ENCODE results near the gene ZNRF3.

ZNRF3 gene

DNA sequence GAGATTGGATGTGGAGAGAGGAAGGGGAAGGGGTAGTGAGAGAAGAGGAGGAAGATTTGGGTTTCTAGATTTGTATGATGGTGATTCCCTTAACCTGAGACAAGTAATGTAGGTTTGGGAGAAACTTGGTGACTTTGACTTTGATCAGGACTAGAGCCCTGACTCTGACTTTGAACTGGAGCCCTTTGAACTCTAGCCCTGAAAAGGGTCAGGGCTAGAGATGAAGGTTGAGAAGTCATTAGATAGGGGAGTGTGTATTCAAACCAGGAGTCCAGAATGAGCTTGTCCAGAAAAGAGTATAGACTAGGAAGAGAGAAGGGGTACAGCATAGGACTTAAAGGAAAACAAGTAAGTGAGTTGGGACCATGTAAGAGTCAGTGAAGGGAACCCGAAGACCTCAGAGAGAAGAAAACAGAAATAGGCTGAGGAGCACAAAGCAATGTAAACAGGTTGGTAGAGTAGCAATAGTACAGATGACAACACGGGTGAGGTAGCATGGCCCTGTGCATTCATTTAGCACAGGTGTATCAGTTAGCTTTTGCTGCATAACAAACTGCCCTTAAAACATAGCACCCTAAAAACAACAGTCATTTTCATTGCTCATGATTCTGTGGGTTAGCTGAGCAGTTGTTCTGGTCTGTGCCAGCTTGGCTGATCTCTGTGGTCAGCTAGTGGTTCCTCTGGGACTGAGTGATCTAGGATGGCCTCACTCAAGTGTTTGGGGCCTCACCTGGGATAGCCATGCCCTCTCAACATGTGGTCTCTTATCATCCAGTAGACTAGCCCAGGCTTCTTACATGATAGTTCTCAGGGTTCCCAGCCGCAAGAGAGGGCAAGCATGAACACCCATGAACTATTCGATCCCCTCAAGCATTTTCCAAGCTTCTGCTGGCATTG, 135.2 kb downstream of the ZNRF3 start:
- Histone ChIP-seq H3K27me3 (ENCODE audit: control insufficient read depth, insufficient read depth, low read length) (no peaks in the 10 kb centered on the region), H3K4me1 (ENCODE audit: control insufficient read depth, insufficient read depth, low read length) (no peaks in the 10 kb centered on the region), H3K9ac (ENCODE audit: low read length) (no peak overlapping the region), H3K27ac (ENCODE audit: low read depth, low read length) (no peak overlapping the region), H3K4me3 (ENCODE audit: low read length) (no peak overlapping the region), H3K36me3 (ENCODE audit: control insufficient read depth, insufficient read depth, low read length) (no peaks in the 10 kb centered on the region)

DNA sequence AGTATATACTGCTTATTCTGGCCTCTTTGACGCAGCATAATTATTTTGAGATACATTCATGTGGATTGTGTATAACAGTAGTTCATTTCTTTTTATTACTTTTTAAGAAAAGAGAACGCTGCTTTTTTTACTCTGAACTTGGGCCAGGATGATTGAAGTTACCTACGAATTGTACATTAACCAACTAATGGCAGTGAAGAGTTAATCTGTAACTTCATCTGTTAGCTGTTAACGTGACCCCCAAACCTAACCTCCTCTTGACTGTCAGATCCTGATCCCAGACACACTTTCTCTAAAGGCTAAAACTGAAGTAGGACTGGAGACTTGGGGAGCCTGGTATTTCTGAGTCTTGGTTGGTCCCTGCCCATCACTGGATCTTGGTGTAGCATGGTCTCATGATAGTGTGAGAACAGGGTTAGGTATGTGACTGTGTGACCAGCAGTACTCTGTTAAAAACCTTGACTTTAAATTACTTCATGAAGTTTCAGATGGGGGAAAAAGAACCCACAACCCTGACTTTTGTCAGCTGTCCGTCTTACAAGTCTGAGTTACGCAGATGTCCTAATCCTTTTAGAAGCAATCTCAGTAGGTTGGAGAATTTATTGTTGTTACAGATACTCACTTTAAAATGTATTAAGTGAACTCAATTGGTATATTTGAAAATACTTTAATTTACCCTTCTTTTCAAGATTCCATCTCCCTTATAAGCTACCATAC, 138.9 kb downstream of the ZNRF3 start:
- H3K9ac ChIP-seq (ENCODE audit: low read length), result no peak overlapping the region

DNA sequence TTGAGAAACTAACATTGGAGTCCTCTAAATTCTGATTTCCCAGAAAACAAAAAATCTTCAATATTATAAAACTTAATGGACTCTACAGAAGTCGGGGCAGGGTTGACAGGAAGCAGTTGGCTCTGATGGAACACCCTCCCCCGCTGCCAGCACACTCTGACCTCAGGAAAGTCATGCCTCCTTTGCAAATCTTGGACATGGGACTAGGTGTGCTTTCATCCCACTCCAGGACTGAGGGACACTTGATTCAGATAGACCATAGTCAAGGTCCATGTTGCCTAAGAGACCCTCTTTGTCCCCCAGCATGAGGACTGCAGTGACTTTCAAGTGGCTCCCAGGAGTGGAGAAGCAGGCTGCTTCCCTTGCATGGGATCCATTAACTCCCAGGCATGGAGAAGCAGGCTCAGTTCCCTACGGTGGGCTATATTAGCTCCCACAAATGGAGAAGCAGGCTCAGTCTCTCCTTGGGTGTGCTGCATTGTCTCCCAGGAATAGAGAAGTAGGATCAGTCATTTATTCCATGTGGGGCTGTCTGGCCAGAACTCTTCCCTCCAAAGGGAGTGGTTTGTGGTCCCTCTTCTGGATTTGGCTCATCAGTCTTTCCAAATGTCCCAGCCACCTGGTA, 139.9 kb downstream of the ZNRF3 start:
- H3K27ac ChIP-seq (ENCODE audit: low read depth, low read length), result no peak overlapping the region
- H3K4me3 ChIP-seq (ENCODE audit: low read length), result no peak overlapping the region
- no peak overlapping the region for H3K9ac ChIP-seq (ENCODE audit: low read length)

More for the DNA sequence above, 138.9 kb downstream of the ZNRF3 start:
- H3K27ac ChIP-seq (ENCODE audit: low read depth, low read length), result no peak overlapping the region
- H3K4me3 ChIP-seq (ENCODE audit: low read length), result no peak overlapping the region
- H3K4me1 ChIP-seq (ENCODE audit: control insufficient read depth, insufficient read depth, low read length), result no peaks in the 10 kb centered on the region
- no peaks in the 10 kb centered on the region for H3K27me3 ChIP-seq (ENCODE audit: control insufficient read depth, insufficient read depth, low read length)
- no peaks in the 10 kb centered on the region for H3K36me3 ChIP-seq (ENCODE audit: control insufficient read depth, insufficient read depth, low read length)

GRCh38 chr22:29026579-29026978, 143.2 kb downstream of the ZNRF3 start:
- H3K9ac ChIP-seq (ENCODE audit: low read length), result no peak overlapping the region
- no peak overlapping the region for H3K4me3 ChIP-seq (ENCODE audit: low read length)
- no peaks in the 10 kb centered on the region for H3K27me3 ChIP-seq (ENCODE audit: control insufficient read depth, insufficient read depth, low read length)
- H3K4me1 ChIP-seq (ENCODE audit: control insufficient read depth, insufficient read depth, low read length), result peaks cover 6% of the 10 kb centered on the region
- H3K36me3 ChIP-seq (ENCODE audit: control insufficient read depth, insufficient read depth, low read length), result no peaks in the 10 kb centered on the region
- H3K27ac ChIP-seq (ENCODE audit: low read depth, low read length), result no peak overlapping the region

More for the DNA sequence above, 139.9 kb downstream of the ZNRF3 start:
- Histone ChIP-seq H3K36me3 (ENCODE audit: control insufficient read depth, insufficient read depth, low read length) (no peaks in the 10 kb centered on the region), H3K27me3 (ENCODE audit: control insufficient read depth, insufficient read depth, low read length) (no peaks in the 10 kb centered on the region), H3K4me1 (ENCODE audit: control insufficient read depth, insufficient read depth, low read length) (no peaks in the 10 kb centered on the region)

DNA sequence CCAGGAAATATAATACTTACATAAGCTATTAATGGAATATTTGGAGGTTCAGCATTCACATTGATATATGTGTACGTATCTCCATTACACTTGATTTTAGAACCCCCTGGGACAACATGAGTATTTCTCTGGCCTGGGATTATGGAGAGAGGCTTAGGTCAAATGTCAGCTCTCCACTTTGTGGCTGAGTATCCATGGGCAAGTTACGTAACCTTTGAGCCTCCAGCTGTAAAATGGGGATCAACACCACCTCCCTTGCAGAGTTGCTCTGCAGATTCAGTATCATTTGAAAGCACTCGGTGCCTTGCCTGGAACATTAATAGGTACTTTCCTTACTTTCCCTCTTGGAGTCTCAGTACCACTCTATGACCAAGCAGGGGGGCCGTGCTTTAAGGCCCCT, 145.1 kb downstream of the ZNRF3 start:
- Histone ChIP-seq H3K36me3 (ENCODE audit: control insufficient read depth, insufficient read depth, low read length) (no peaks in the 10 kb centered on the region), H3K27me3 (ENCODE audit: control insufficient read depth, insufficient read depth, low read length) (no peaks in the 10 kb centered on the region), H3K9ac (ENCODE audit: low read length) (no peak overlapping the region), H3K4me3 (ENCODE audit: low read length) (no peak overlapping the region), H3K4me1 (ENCODE audit: control insufficient read depth, insufficient read depth, low read length) (peaks cover 19% of the 10 kb centered on the region), H3K27ac (ENCODE audit: low read depth, low read length) (no peak overlapping the region)

DNA sequence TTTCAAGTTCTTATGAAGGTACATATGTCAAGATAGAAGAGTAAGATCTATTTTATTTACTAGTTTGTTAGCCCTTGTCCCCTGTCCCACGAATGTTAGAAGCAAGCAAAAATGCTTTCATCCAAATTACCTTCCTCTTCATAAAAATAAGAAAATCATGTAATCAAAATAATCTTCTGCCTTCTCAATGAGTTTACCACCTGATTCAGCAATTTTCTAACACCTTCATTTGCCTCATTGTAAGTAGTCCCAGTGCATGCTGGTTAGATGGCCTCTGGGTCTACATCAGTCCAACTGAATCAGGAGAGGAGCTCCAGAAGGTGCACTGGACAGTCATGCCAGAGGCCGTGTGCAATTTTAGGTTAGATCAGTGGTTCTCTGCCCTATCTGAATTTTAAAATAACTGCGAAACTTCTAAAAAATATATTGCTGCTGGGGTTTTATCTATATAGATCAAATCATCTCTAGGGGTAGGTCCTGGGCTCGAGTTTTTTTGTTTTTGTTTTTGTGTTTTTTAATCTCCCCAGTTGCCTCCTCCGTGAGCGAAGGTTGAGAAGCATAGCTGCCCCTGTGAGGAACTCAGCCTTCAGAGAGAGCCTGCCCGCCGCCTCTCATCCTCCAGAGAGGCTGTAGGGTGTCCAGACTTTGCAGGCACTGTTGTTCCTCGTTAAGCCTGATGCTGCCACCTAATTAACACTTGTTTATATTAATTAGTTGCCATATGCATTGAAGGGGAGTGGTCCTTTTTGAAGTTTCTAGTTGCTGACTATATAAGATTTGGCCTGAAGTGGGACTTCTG, 146.0 kb downstream of the ZNRF3 start:
- H3K27ac ChIP-seq (ENCODE audit: low read depth, low read length), result no peak overlapping the region
- H3K36me3 ChIP-seq (ENCODE audit: control insufficient read depth, insufficient read depth, low read length), result no peaks in the 10 kb centered on the region
- no peaks in the 10 kb centered on the region for H3K27me3 ChIP-seq (ENCODE audit: control insufficient read depth, insufficient read depth, low read length)
- no peak overlapping the region for H3K9ac ChIP-seq (ENCODE audit: low read length)
- H3K4me1 ChIP-seq (ENCODE audit: control insufficient read depth, insufficient read depth, low read length), result peaks cover 19% of the 10 kb centered on the region
- no peak overlapping the region for H3K4me3 ChIP-seq (ENCODE audit: low read length)

GRCh38 chr22:29030016-29030617, 146.7 kb downstream of the ZNRF3 start:
- no peaks in the 10 kb centered on the region for H3K36me3 ChIP-seq (ENCODE audit: control insufficient read depth, insufficient read depth, low read length)
- H3K9ac ChIP-seq (ENCODE audit: low read length), result no peak overlapping the region
- peak overlapping the region; percentile 81 for H3K27ac ChIP-seq (ENCODE audit: low read depth, low read length)
- peaks cover 19% of the 10 kb centered on the region for H3K4me1 ChIP-seq (ENCODE audit: control insufficient read depth, insufficient read depth, low read length)
- peak overlapping the region; percentile 52 for H3K4me3 ChIP-seq (ENCODE audit: low read length)
- H3K27me3 ChIP-seq (ENCODE audit: control insufficient read depth, insufficient read depth, low read length), result no peaks in the 10 kb centered on the region

DNA sequence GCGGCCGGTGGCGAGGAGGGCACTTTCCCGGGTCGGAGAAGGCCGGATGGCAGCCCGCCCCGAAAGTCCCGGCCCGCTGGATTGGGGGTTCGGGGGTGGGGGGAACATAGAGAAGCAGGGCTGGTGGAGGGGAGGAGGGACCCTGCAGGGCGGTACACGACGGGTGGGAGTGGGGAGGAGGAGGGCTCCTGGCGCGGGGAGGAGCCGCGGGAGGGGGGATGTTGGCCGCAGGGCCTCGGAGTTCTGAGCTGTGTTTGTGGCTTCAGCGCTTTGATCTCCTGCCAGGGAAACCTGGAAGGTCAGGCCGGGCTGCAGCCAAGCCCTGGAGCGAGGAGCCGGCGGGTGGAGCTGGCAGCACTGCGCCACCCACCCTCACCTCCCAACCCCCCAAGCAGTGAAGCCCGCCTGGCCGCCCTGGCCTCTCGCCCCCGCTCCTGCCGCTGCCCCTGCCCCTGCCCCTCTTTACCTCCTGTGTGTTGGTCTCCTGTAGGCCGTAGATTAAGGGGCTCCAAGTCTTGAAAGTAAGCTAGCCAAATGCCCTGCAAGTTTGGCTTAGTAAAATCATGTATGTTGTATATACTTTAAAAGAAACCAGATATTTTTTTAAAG, 147.3 kb downstream of the ZNRF3 start:
- no peaks in the 10 kb centered on the region for H3K27me3 ChIP-seq (ENCODE audit: control insufficient read depth, insufficient read depth, low read length)

GRCh38 chr22:29031227-29032011, 148.0 kb downstream of the ZNRF3 start:
- Histone ChIP-seq H3K36me3 (ENCODE audit: control insufficient read depth, insufficient read depth, low read length) (no peaks in the 10 kb centered on the region), H3K4me1 (ENCODE audit: control insufficient read depth, insufficient read depth, low read length) (peaks cover 19% of the 10 kb centered on the region), H3K27ac (ENCODE audit: low read depth, low read length) (peak overlapping the region; percentile 81), H3K4me3 (ENCODE audit: low read length) (peak overlapping the region; percentile 52), H3K9ac (ENCODE audit: low read length) (no peak overlapping the region), H3K27me3 (ENCODE audit: control insufficient read depth, insufficient read depth, low read length) (no peaks in the 10 kb centered on the region)

More for the DNA sequence above, 147.3 kb downstream of the ZNRF3 start:
- no peaks in the 10 kb centered on the region for H3K36me3 ChIP-seq (ENCODE audit: control insufficient read depth, insufficient read depth, low read length)
- H3K4me1 ChIP-seq (ENCODE audit: control insufficient read depth, insufficient read depth, low read length), result peaks cover 19% of the 10 kb centered on the region
- no peak overlapping the region for H3K9ac ChIP-seq (ENCODE audit: low read length)
- H3K4me3 ChIP-seq (ENCODE audit: low read length), result peak overlapping the region; percentile 52
- H3K27ac ChIP-seq (ENCODE audit: low read depth, low read length), result peak overlapping the region; percentile 81

DNA sequence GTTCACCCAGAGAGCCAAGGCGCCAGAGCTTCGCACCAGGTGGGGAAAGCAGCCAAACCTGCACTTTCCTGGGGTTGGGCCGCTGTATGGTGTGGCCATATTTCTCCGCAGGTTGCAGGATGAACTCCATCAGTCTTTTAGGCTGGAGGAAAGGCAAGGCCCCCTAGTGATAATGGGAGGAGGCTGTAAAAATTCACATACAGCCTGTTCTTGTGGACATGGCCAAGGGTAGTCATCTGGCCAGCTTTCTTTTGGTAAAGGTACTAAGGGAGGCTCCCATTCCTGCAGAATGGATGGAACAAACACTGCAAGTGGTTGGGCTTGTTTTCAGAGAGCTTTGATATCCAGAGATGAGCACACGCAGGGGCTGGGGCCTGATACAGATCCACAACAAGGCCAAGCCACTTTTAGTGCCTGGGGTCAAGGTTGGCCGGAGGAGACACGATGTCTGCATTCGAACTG, 148.7 kb downstream of the ZNRF3 start:
- Histone ChIP-seq H3K9ac (ENCODE audit: low read length) (no peak overlapping the region), H3K4me1 (ENCODE audit: control insufficient read depth, insufficient read depth, low read length) (peaks cover 19% of the 10 kb centered on the region), H3K27me3 (ENCODE audit: control insufficient read depth, insufficient read depth, low read length) (no peaks in the 10 kb centered on the region), H3K27ac (ENCODE audit: low read depth, low read length) (peak overlapping the region; percentile 81), H3K36me3 (ENCODE audit: control insufficient read depth, insufficient read depth, low read length) (no peaks in the 10 kb centered on the region), H3K4me3 (ENCODE audit: low read length) (no peak overlapping the region)

DNA sequence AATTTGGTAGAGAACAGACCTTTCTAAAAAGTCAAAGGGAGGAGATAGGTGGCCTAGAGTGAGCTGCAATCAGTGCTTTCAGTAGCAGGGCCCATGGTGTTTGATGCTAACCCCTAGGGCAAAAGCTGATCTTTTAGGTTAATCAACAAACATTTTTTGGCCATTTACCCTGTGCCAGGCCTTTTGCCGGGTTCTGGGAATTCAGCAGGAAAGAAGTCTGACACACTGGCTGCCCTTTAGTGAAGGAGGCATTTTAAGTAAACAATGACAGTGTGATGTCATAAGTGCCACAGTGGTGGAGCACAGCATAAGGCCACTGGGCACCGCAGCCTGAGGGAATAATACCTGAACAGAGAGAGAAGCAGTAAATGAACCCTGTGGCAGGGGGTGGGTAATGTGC, 149.2 kb downstream of the ZNRF3 start:
- no peak overlapping the region for H3K27ac ChIP-seq (ENCODE audit: low read depth, low read length)
- H3K27me3 ChIP-seq (ENCODE audit: control insufficient read depth, insufficient read depth, low read length), result no peaks in the 10 kb centered on the region
- no peaks in the 10 kb centered on the region for H3K36me3 ChIP-seq (ENCODE audit: control insufficient read depth, insufficient read depth, low read length)
- peaks cover 19% of the 10 kb centered on the region for H3K4me1 ChIP-seq (ENCODE audit: control insufficient read depth, insufficient read depth, low read length)
- no peak overlapping the region for H3K4me3 ChIP-seq (ENCODE audit: low read length)
- H3K9ac ChIP-seq (ENCODE audit: low read length), result no peak overlapping the region
